HCT116 (cell line): Measurements from ENCODE around the gene PPEF1. TPM values are rescaled to one million over a fixed set of nuclear protein-coding genes. Genes with fewer than 3 reads are reported as not detected.

Source experiments
- ATAC-seq: fragments of 200-7000 bp; cut with Tn5 transposase; 2 replicates; pipeline ENCODE4 v1.9.1; 2020; ENCODE audit warnings: mild to moderate bottlenecking, moderate library complexity
- BruUV-seq: library from RNA; stranded (reverse); fragments of 400-500 nt; replicated peaks from 2 replicates; lab custom pipeline; 2021; lab: Mats Ljungman, UMichigan
- CTCF ChIA-PET: fragments of 300-600 bp; sonication (Branson Sonifier 250); formaldehyde crosslinking; loops from one replicate; lab custom pipeline; 2021; ENCODE audit warnings: antibody characterized with exemption; lab: Charles Lee
- POLR2A ChIA-PET: fragments of 300-600, 350-600 bp; sonication (Branson Sonifier 250); formaldehyde crosslinking; loops from one replicate; lab custom pipeline; 2021; ENCODE audit warnings: antibody characterized with exemption; lab: Charles Lee
- RAD21 ChIA-PET, 2 experiments: fragments of 300-600 bp; sonication (Branson Sonifier 250); formaldehyde crosslinking; loops; one replicate each; lab custom pipeline; 2023; ENCODE audit warnings: low total read pairs in 2 of 2; ENCODE audit not compliant: uncharacterized antibody in 2 of 2, unreplicated experiment in 2 of 2, low non-redundant PET in 1 of 2; lab: Charles Lee
- DNase-seq: peaks from one replicate; pipeline ENCODE4 v3.0.0-alpha.2; 2010; ENCODE audit warnings: low read depth, low spot score
- H2AFZ ChIP-seq: fragments of 200-600 bp; shearing (Covaris generic), sonication (generic); 2 replicates; pipeline ENCODE4 v1.6.1; 2017; ENCODE audit warnings: low read depth, mixed run types, mixed read lengths, antibody characterized with exemption, low read length; ENCODE audit not compliant: poor library complexity, severe bottlenecking
- H3K27ac ChIP-seq: 2 replicates; pipeline ENCODE4 v1.5.1; 2012; ENCODE audit warnings: low read depth, low read length
- H3K27me3 ChIP-seq: fragments of 200-600 bp; sonication (generic); 2 replicates; pipeline ENCODE4 v1.6.1; 2016; ENCODE audit warnings: mixed run types, low read length, mixed read lengths; ENCODE audit not compliant: insufficient read depth
- H3K36me3 ChIP-seq, 2 experiments: fragments of 200-500 bp in 1 of 2; fragments of 200-600 bp in 1 of 2; sonication (Bioruptor generic) in 1 of 2; sonication (generic) in 1 of 2; 2 replicates each; pipeline versions ENCODE4 v1.5.1 to v1.6.1; 2014 to 2016; ENCODE audit warnings: low read length in 2 of 2, inconsistent platforms in 1 of 2, mixed read lengths in 1 of 2, mixed run types in 1 of 2; ENCODE audit not compliant: insufficient read depth in 2 of 2, control insufficient read depth in 1 of 2
- H3K4me1 ChIP-seq, 2 experiments: fragments of 200-600 bp in 1 of 2; sonication (generic) in 1 of 2; 2 replicates each; pipeline versions ENCODE4 v1.5.1 to v1.6.1; 2012 to 2017; ENCODE audit warnings: low read length in 2 of 2, inconsistent platforms in 1 of 2, mild to moderate bottlenecking in 1 of 2, mixed read lengths in 1 of 2, mixed run types in 1 of 2, moderate library complexity in 1 of 2; ENCODE audit not compliant: insufficient read depth in 2 of 2, control insufficient read depth in 1 of 2
- H3K4me2 ChIP-seq: fragments of 200-600 bp; sonication (generic); 2 replicates; pipeline ENCODE4 v1.6.1; 2017; ENCODE audit warnings: mixed run types, low read length, mixed read lengths
- H3K4me3 ChIP-seq, 2 experiments: fragments of 200-600 bp in 1 of 2; sonication (generic) in 1 of 2; replicated peaks in 1 of 2; 2 replicates each; pipeline ENCODE4 v1.5.1; 2011 to 2016; ENCODE audit warnings: low read length in 2 of 2, control low read depth in 1 of 2, low read depth in 1 of 2, mild to moderate bottlenecking in 1 of 2, mixed read lengths in 1 of 2, mixed run types in 1 of 2
- H3K79me2 ChIP-seq: fragments of 200-600 bp; sonication (generic); 2 replicates; pipeline ENCODE4 v1.6.1; 2017; ENCODE audit warnings: mild to moderate bottlenecking, mixed run types, low read length, moderate library complexity, mixed read lengths; ENCODE audit not compliant: insufficient read depth
- H3K9ac ChIP-seq: fragments of 200-600 bp; sonication (generic); 2 replicates; pipeline ENCODE4 v1.6.1; 2016; ENCODE audit warnings: low read length, mixed read lengths
- H3K9me2 ChIP-seq: fragments of 200-600 bp; sonication (generic), shearing (Covaris generic); 2 replicates; pipeline ENCODE4 v1.6.1; 2017; ENCODE audit warnings: mixed run types, mild to moderate bottlenecking, moderate library complexity; ENCODE audit not compliant: insufficient read depth
- H3K9me3 ChIP-seq, 2 experiments: fragments of 200-500 bp in 1 of 2; fragments of 200-600 bp in 1 of 2; sonication (Bioruptor generic) in 1 of 2; sonication (generic) in 1 of 2; 2 replicates each; pipeline ENCODE4 v1.6.1; 2014 to 2017; ENCODE audit warnings: low read length in 2 of 2, mixed read lengths in 2 of 2, inconsistent platforms in 1 of 2, low read depth in 1 of 2, mild to moderate bottlenecking in 1 of 2, mixed run types in 1 of 2, moderate library complexity in 1 of 2; ENCODE audit not compliant: control insufficient read depth in 1 of 2, insufficient read depth in 1 of 2
- H4K20me1 ChIP-seq: fragments of 200-600 bp; sonication (generic), shearing (Covaris generic); 2 replicates; pipeline ENCODE4 v1.6.1; 2017; ENCODE audit warnings: mixed run types, mild to moderate bottlenecking, moderate library complexity; ENCODE audit not compliant: insufficient read depth
- CEBPB ChIP-seq: IDR thresholded peaks from 2 replicates; pipeline ENCODE4 v1.6.1; 2012; ENCODE audit warnings: low read depth
- FOSL1 ChIP-seq: IDR thresholded peaks from 2 replicates; pipeline ENCODE4 v1.6.1; 2012; ENCODE audit warnings: low read depth
- SIN3A ChIP-seq: IDR thresholded peaks from 2 replicates; pipeline ENCODE4 v1.6.1; 2012; ENCODE audit warnings: low read depth
- ZFX ChIP-seq: fragments of 450-650 bp; IDR thresholded peaks from 2 replicates; pipeline ENCODE4 v1.6.1; 2017
- intact Hi-C: fragments of 100-400 bp; cut with micrococcal nuclease; formaldehyde crosslinking; loops from 2 replicates; pipeline ENCODE4 v1.10.0; 2022
- total RNA-seq: library from RNA; stranded (reverse); gene quantifications from one replicate; pipeline ENCODE4 v1.2.1, GENCODE V29; 2021; ENCODE audit not compliant: unreplicated experiment
- TF ChIP-seq, protein P1 (sequence below), 3 experiments: fragments of 200-600 bp in 1 of 3; sonication (generic) in 1 of 3; IDR thresholded peaks in 2 of 3; conservative IDR thresholded peaks in 1 of 3; 2 replicates each; pipeline ENCODE4 v1.5.1; 2012 to 2017; ENCODE audit warnings: low read depth in 2 of 3, low read length in 2 of 3, antibody characterized with exemption in 1 of 3, borderline replicate concordance in 1 of 3, control low read depth in 1 of 3, mild to moderate bottlenecking in 1 of 3, mixed read lengths in 1 of 3, mixed run types in 1 of 3, moderate library complexity in 1 of 3; ENCODE audit not compliant: insufficient read depth in 1 of 3
- TF ChIP-seq, protein P2 (sequence below): IDR thresholded peaks from 2 replicates; pipeline ENCODE4 v1.6.1; 2012; ENCODE audit warnings: low read depth
- TF ChIP-seq, protein P3 (sequence below): IDR thresholded peaks from 2 replicates; pipeline ENCODE4 v1.6.1; 2012

The PPEF1 gene
- total RNA-seq, 1 experiment from 2014 or later: not detected

DNA sequence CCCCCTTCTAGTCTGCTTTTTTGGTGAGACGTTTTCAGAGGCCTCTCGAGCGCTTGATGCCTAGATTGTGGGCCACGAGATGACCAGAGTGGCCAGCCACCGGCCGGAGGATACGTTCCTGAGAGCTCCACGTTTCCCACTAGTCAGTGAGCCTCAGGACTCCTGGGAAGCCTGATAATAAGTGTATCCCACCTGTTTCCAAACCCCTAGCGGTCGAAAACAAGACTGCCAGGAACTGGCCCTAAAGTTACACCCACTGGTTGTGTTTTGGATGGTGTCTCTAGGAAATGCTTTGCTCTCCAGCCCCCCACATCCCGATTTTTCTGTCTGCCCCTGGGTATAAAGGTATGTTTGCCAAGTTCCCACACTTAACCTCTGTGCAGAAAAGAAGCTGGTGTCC lies 31.0 kb upstream of the PPEF1 start:
- H4K20me1 ChIP-seq: no peaks in the 10 kb centered on the region
- no peaks in the 10 kb centered on the region for H3K9me2 ChIP-seq
- no peaks in the 10 kb centered on the region for H3K79me2 ChIP-seq
- H3K9me3 ChIP-seq: no peaks in the 10 kb centered on the region
- ChIA-PET POLR2A (no interaction called here), CTCF (interaction anchor here (1.0 kb wide), 1 partner anchor 10 kb away, joined by 3 read pairs; no protein-coding TSS in a partner anchor), RAD21 (no interaction called here)
- H3K4me1 ChIP-seq: peaks cover 0 to 6% of the 10 kb centered on the region in 2 experiments; a peak in 1 of 4 replicates
- no peak overlapping the region for H3K4me3 ChIP-seq
- H3K9ac ChIP-seq: no peak overlapping the region
- H2AFZ ChIP-seq: no peak overlapping the region
- DNase-seq (no peak), ATAC-seq (peak; percentile 34; the same call in 1 of the 2 replicates)
- no TSS peak for BruUV-seq
- no peaks in the 10 kb centered on the region for H3K27me3 ChIP-seq
- intact Hi-C loops: loop anchor here (5.0 to 10.0 kb wide), 2 partner anchors 211 to 252 kb away; partner anchors contain the start of gene CDKL5
- H3K27ac ChIP-seq: no peak overlapping the region
- TF ChIP-seq FOSL1 (no peak), CEBPB (no peak)
- TF ChIP-seq, protein P1, sequence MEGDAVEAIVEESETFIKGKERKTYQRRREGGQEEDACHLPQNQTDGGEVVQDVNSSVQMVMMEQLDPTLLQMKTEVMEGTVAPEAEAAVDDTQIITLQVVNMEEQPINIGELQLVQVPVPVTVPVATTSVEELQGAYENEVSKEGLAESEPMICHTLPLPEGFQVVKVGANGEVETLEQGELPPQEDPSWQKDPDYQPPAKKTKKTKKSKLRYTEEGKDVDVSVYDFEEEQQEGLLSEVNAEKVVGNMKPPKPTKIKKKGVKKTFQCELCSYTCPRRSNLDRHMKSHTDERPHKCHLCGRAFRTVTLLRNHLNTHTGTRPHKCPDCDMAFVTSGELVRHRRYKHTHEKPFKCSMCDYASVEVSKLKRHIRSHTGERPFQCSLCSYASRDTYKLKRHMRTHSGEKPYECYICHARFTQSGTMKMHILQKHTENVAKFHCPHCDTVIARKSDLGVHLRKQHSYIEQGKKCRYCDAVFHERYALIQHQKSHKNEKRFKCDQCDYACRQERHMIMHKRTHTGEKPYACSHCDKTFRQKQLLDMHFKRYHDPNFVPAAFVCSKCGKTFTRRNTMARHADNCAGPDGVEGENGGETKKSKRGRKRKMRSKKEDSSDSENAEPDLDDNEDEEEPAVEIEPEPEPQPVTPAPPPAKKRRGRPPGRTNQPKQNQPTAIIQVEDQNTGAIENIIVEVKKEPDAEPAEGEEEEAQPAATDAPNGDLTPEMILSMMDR (IDR thresholded peaks at IDR 0.05 in 2 of 3, conservative IDR thresholded peaks at IDR 0.05 in 1 of 3; ENCODE audit: borderline replicate concordance in 1 of 3, insufficient read depth in 1 of 3, low read depth in 2 of 3, low read length in 2 of 3): peak in 2 of 3 experiments; percentile 28 to 34; a peak in 3 of 6 replicates
- H3K4me2 ChIP-seq: no peak overlapping the region
- H3K36me3 ChIP-seq: no peaks in the 10 kb centered on the region

DNA sequence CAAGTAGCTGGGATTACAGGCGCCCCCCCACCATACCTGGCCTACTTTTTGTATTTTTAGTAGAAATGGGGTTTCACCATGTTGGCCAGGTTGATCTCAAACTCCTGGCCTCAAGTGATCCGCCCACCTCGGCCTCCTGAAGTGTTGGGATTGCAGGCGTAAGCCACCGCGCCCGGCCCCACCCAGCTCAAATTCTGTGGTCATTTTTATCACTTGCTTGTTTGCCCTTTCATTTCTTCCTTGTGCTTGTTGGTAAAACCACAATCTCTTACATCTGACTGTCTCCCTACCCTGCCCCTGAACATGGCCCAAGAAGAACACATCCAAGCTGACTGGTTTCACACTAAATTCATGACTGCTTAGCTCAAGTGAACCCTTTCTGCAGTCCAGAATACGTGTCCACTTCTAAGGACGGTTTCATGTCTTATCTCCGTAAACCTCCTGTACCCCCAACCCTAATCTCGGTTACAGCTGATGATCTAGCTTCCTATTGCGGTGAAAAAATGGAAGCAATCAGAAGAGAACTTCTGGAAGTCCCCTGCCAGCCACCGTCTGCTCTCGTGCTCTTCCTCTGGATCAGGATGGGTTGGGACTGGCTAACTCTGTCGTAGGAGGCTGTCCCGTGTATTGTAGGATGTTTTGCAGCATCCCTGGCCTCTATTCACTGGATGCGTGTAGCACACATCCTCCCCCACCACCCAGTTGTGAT lies 30.1 kb upstream of the PPEF1 start:
- Histone ChIP-seq H3K9me2 (no peaks in the 10 kb centered on the region), H3K4me3 (no peak overlapping the region), H3K79me2 (no peaks in the 10 kb centered on the region), H2AFZ (no peak overlapping the region), H3K4me1 (peaks cover 0 to 6% of the 10 kb centered on the region in 2 experiments; a peak in 1 of 4 replicates), H3K27ac (no peak overlapping the region), H3K27me3 (no peaks in the 10 kb centered on the region), H3K4me2 (no peak overlapping the region), H4K20me1 (no peaks in the 10 kb centered on the region), H3K36me3 (no peaks in the 10 kb centered on the region), H3K9me3 (no peaks in the 10 kb centered on the region), H3K9ac (no peak overlapping the region)
- ATAC-seq (no peak), DNase-seq (no peak)
- ChIA-PET POLR2A (interaction anchor here (0.6 kb wide), 1 partner anchor 414 kb away, joined by 3 read pairs; no protein-coding TSS in a partner anchor), RAD21 (no interaction called here), CTCF (no interaction called here)
- TF ChIP-seq ZFX (no peak), FOSL1 (no peak), SIN3A (no peak)
- TF ChIP-seq, protein P2, sequence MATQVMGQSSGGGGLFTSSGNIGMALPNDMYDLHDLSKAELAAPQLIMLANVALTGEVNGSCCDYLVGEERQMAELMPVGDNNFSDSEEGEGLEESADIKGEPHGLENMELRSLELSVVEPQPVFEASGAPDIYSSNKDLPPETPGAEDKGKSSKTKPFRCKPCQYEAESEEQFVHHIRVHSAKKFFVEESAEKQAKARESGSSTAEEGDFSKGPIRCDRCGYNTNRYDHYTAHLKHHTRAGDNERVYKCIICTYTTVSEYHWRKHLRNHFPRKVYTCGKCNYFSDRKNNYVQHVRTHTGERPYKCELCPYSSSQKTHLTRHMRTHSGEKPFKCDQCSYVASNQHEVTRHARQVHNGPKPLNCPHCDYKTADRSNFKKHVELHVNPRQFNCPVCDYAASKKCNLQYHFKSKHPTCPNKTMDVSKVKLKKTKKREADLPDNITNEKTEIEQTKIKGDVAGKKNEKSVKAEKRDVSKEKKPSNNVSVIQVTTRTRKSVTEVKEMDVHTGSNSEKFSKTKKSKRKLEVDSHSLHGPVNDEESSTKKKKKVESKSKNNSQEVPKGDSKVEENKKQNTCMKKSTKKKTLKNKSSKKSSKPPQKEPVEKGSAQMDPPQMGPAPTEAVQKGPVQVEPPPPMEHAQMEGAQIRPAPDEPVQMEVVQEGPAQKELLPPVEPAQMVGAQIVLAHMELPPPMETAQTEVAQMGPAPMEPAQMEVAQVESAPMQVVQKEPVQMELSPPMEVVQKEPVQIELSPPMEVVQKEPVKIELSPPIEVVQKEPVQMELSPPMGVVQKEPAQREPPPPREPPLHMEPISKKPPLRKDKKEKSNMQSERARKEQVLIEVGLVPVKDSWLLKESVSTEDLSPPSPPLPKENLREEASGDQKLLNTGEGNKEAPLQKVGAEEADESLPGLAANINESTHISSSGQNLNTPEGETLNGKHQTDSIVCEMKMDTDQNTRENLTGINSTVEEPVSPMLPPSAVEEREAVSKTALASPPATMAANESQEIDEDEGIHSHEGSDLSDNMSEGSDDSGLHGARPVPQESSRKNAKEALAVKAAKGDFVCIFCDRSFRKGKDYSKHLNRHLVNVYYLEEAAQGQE: no peak
- TF ChIP-seq, protein P3, sequence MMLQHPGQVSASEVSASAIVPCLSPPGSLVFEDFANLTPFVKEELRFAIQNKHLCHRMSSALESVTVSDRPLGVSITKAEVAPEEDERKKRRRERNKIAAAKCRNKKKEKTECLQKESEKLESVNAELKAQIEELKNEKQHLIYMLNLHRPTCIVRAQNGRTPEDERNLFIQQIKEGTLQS: no peak
- BruUV-seq: no TSS peak
- intact Hi-C loops: loop anchor here (5.0 to 10.0 kb wide), 2 partner anchors 210 to 253 kb away; partner anchors contain the start of gene CDKL5
